K562 (cell line): ENCODE data around the gene SLX4IP. TPM values are rescaled to one million over a fixed set of nuclear protein-coding genes. Genes with fewer than 3 reads are reported as not detected.

ENCODE experiments used
- ATAC-seq: fragments of 200-7000 bp; cut with Tn5 transposase; 3 replicates; pipeline ENCODE4 v1.9.1; 2020; ENCODE audit warnings: moderate library complexity
- BruUV-seq: library from RNA; stranded (reverse); fragments of 400-500 nt; replicated peaks from 2 replicates; lab custom pipeline; 2021; lab: Mats Ljungman, UMichigan
- CTCF ChIA-PET: fragments of 300-600 bp; formaldehyde crosslinking; extraction: SDS; loops from one replicate; lab custom pipeline; 2021; ENCODE audit warnings: low intra/inter-chr PET ratio; lab: Yijun Ruan, JAX
- POLR2A ChIA-PET: fragments of 300-600, 350-650 bp; sonication (Branson Sonifier 250); formaldehyde crosslinking; extraction: SDS; loops from one replicate; lab custom pipeline; 2021; ENCODE audit warnings: antibody characterized with exemption, inconsistent platforms; lab: Yijun Ruan, JAX
- DNase-seq, 4 experiments: peaks; one replicate each; pipeline versions ENCODE4 v3.0.0 to v3.0.0-alpha.2; 2011 to 2018; ENCODE audit warnings: low spot score in 3 of 4, mixed read lengths in 3 of 4; ENCODE audit errors: extremely low read depth in 1 of 4
- FAIRE-seq: peaks from 2 replicates; lab custom pipeline; 2011; peaks lifted over from hg19 to GRCh38; lab: Jason Lieb, UNC
- H2AFZ ChIP-seq: 2 replicates; pipeline ENCODE4 v1.6.0; 2011; ENCODE audit warnings: low read depth, low read length, control low read depth, inconsistent platforms
- H3K27ac ChIP-seq: fragments of 200-600 bp; 3 replicates; pipeline ENCODE4 v1.8.0; 2011; ENCODE audit warnings: low read depth, mild to moderate bottlenecking, control low read depth, inconsistent platforms, low read length, moderate library complexity, mixed read lengths; ENCODE audit errors: extremely low read depth
- H3K27me3 ChIP-seq, 2 experiments: fragments of 300-600 bp in 1 of 2; 2 replicates in 1 of 2; 3 replicates in 1 of 2; pipeline versions ENCODE4 v1.6.0 to v1.8.0; 2011; ENCODE audit warnings: inconsistent platforms in 2 of 2, low read length in 2 of 2, mild to moderate bottlenecking in 1 of 2, mixed read lengths in 1 of 2, moderate library complexity in 1 of 2; ENCODE audit not compliant: control insufficient read depth in 2 of 2, insufficient read depth in 2 of 2
- H3K36me3 ChIP-seq: fragments of 300-600 bp; 3 replicates; pipeline ENCODE4 v1.8.0; 2011; ENCODE audit warnings: mild to moderate bottlenecking, low read length, inconsistent platforms; ENCODE audit not compliant: control insufficient read depth, insufficient read depth
- H3K4me1 ChIP-seq, 2 experiments: fragments of 200-600 bp in 1 of 2; replicated peaks in 1 of 2; 2 replicates in 1 of 2; 3 replicates in 1 of 2; pipeline versions ENCODE4 v1.5.1 to v1.8.0; 2011; ENCODE audit warnings: inconsistent platforms in 2 of 2, low read length in 2 of 2, mild to moderate bottlenecking in 1 of 2, mixed read lengths in 1 of 2, moderate library complexity in 1 of 2; ENCODE audit not compliant: control insufficient read depth in 2 of 2, insufficient read depth in 2 of 2
- H3K4me2 ChIP-seq: 2 replicates; pipeline ENCODE4 v1.6.1; 2011; ENCODE audit warnings: low read length, control low read depth, inconsistent platforms, mixed read lengths; ENCODE audit not compliant: insufficient read depth
- H3K4me3 ChIP-seq: fragments of 200-600 bp; sonication (generic), shearing (Covaris generic); 2 replicates; pipeline ENCODE4 v1.5.1; 2016; ENCODE audit warnings: control low read depth, inconsistent platforms
- H3K79me2 ChIP-seq: fragments of 200-600 bp; 3 replicates; pipeline ENCODE4 v1.8.0; 2011; ENCODE audit warnings: low read length, inconsistent platforms; ENCODE audit not compliant: control insufficient read depth, insufficient read depth
- H3K9ac ChIP-seq, 2 experiments: 2 replicates each; pipeline versions ENCODE4 v1.6.0 to v1.6.1; 2011; ENCODE audit warnings: low read depth in 2 of 2, low read length in 2 of 2, control low read depth in 1 of 2, inconsistent platforms in 1 of 2, mild to moderate bottlenecking in 1 of 2, mixed read lengths in 1 of 2; ENCODE audit not compliant: insufficient read depth in 1 of 2
- H3K9me1 ChIP-seq: one replicate; pipeline ENCODE4 v1.6.0; 2011; ENCODE audit warnings: inconsistent platforms, mild to moderate bottlenecking, low read length, moderate library complexity; ENCODE audit not compliant: control insufficient read depth, insufficient read depth
- H3K9me3 ChIP-seq: replicated peaks from 2 replicates; pipeline ENCODE4 v1.5.1; 2011; ENCODE audit warnings: low read depth, low read length, inconsistent platforms; ENCODE audit not compliant: control insufficient read depth, insufficient read depth
- H4K20me1 ChIP-seq: replicated peaks from 2 replicates; pipeline ENCODE4 v1.6.1; 2011; ENCODE audit warnings: low read length, inconsistent platforms, mixed read lengths; ENCODE audit not compliant: control insufficient read depth, insufficient read depth
- ARNT ChIP-seq, 2 experiments: fragments of 450-650 bp; IDR thresholded peaks; 2 replicates each; pipeline ENCODE4 v1.6.1; 2016; ENCODE audit warnings: mild to moderate bottlenecking in 1 of 2
- KLF10 ChIP-seq: fragments of 250-450 bp; sonication (Bioruptor Pico); IDR thresholded peaks from 2 replicates; pipeline ENCODE4 v1.6.1; 2021; ENCODE audit warnings: matching md5 sums
- MAX ChIP-seq: sonication (generic); formaldehyde crosslinking; IDR thresholded peaks from 2 replicates; pipeline ENCODE4 v1.9.0; 2022; ENCODE audit warnings: mild to moderate bottlenecking, missing genetic modification reagents
- SNIP1 ChIP-seq: fragments of 450-650 bp; IDR thresholded peaks from 2 replicates; pipeline ENCODE4 v1.7.1; 2017; ENCODE audit warnings: low read depth, mild to moderate bottlenecking
- THRB ChIP-seq: fragments of 450-650 bp; formaldehyde crosslinking; conservative IDR thresholded peaks from 2 replicates; pipeline ENCODE4 v1.4.0; 2022; ENCODE audit warnings: mild to moderate bottlenecking, missing genetic modification characterization
- ZNF124 ChIP-seq: sonication (generic); formaldehyde crosslinking; IDR thresholded peaks from 2 replicates; pipeline ENCODE4 v1.8.1; 2022; ENCODE audit warnings: missing genetic modification reagents
- ZNF217 ChIP-seq: sonication (generic); formaldehyde crosslinking; IDR thresholded peaks from 2 replicates; pipeline ENCODE4 v1.8.0; 2022; ENCODE audit warnings: mild to moderate bottlenecking, missing genetic modification reagents
- WGBS: fragments of 100-300 bp; shearing (Covaris generic); methylation state at CpG from one replicate; pipeline ENCODE4 v1.1.6; 2016; ENCODE audit warnings: low coverage, mixed read lengths; ENCODE audit not compliant: insufficient coverage; ENCODE audit errors: missing lambda C conversion rate; 5-methylcytosine and 5-hydroxymethylcytosine counted together
- in situ Hi-C: fragments of 300-500 bp; cut with MboI; formaldehyde crosslinking; loops from 4 replicates; pipeline ENCODE4 v1.15.0; 2018; ENCODE audit warnings: inconsistent platforms, mixed read lengths
- intact Hi-C: fragments of 100-400 bp; cut with micrococcal nuclease; formaldehyde crosslinking; loops from 2 replicates; pipeline ENCODE4 v1.14.2; 2022
- polyA plus RNA-seq, 8 experiments: library from polyadenylated mRNA; depleted of rRNA in 4 of 8; stranded (reverse) in 5 of 8; unstranded in 3 of 8; fragments of >200 nt; fragmentation: Nextera tagmentation in 2 of 8; fragmentation: Illumina TruSeq in 1 of 8; extraction: Ambion mirVana in 2 of 8; extraction: Trizol in 1 of 8; gene quantifications; 2 replicates each; pipeline versions ENCODE4 v1.2.1 to v1.2.3, GENCODE V29; 2011 to 2014; ENCODE audit warnings: inconsistent platforms in 1 of 8, missing spikeins in 1 of 8
- total RNA-seq, 7 experiments: library from RNA; depleted of rRNA in 6 of 7; stranded (reverse); fragments of >200 nt in 6 of 7; fragmentation: Illumina TruSeq in 2 of 7; extraction: Trizol in 2 of 7; gene quantifications; 2 replicates each; pipeline versions ENCODE4 v1.2.1 to v1.2.3, GENCODE V29; 2011 to 2021; ENCODE audit warnings: low replicate concordance in 1 of 7

The SLX4IP gene
- total and polyA plus RNA-seq, 9 of the 15 experiments (the other 6 are each of a cell fraction or from before 2014, with no cell fraction given) = 1.5 to 5.9 (median 3.5) TPM

DNA sequence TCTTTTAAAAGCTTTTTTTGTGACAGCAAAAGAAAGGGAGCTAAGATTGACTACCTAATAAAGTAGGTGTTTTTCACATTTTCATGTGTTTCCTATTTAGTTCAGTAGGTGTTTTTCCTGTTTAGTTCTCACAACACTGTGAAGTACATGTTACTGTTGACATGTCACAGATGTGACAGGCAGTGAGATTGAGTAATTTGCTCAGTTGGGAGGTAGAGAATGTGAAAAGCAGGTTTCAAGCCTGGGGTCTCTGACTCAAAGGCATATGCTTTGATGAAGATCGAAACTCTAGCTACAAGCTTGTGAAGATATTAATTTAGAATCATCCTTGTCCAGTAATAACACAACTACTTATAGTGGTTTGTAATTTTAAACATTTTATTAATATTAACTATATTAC, 43.1 kb downstream of the SLX4IP start (continued):
- no peak for TF ChIP-seq THRB (CRISPR knock-in tag)
- TF ChIP-seq ARNT (IDR thresholded peaks at IDR 0.05) = no peak
- TF ChIP-seq SNIP1 = no peak
- no peak for TF ChIP-seq MAX (CRISPR knock-in tag)
- no peak for TF ChIP-seq ZNF217
- no peak for TF ChIP-seq ZNF124 (CRISPR knock-in tag)

GRCh38 chr20:10478930-10479329, 43.8 kb downstream of the SLX4IP start:
- FAIRE-seq (no peak), ATAC-seq (no peak), DNase-seq (no peak)
- in situ Hi-C loops = no loop called here
- no peaks in the 10 kb centered on the region for H4K20me1 ChIP-seq
- no peaks in the 10 kb centered on the region for H3K79me2 ChIP-seq
- no peak overlapping the region for H2AFZ ChIP-seq
- no peak overlapping the region for H3K27ac ChIP-seq
- ChIA-PET CTCF (no interaction called here), POLR2A (no interaction called here)
- TF ChIP-seq KLF10 (CRISPR knock-in tag) = no peak
- H3K36me3 ChIP-seq = no peaks in the 10 kb centered on the region
- H3K9me3 ChIP-seq = no peaks in the 10 kb centered on the region
- no peaks in the 10 kb centered on the region for H3K27me3 ChIP-seq
- 100% methylated on average over 2 of the region's 4 CpGs for WGBS
- H3K9me1 ChIP-seq = no peaks in the 10 kb centered on the region
- BruUV-seq = no TSS peak
- no peak overlapping the region for H3K4me3 ChIP-seq
- H3K4me2 ChIP-seq = no peak overlapping the region
- intact Hi-C loops = loop anchor here (5.0 kb wide), 1 partner anchor 48 kb away; no protein-coding TSS in a partner anchor
- no peak overlapping the region for H3K9ac ChIP-seq
- H3K4me1 ChIP-seq = peaks cover 0 to 16% of the 10 kb centered on the region in 2 experiments; a peak in 4 of 5 replicates
